ENCODE data around the gene RNF187. TPM values are rescaled to one million over a fixed set of nuclear protein-coding genes. Genes with fewer than 3 reads are reported as not detected.
A peak's percentile ranks its signal among the peaks of the same experiment; 100 is the strongest.

Gene RNF187
- total RNA-seq, 1 experiment from 2014 or later = 63.4 TPM

- H2BK20ac ChIP-seq (ENCODE audit: low read depth, low read length, poor library complexity, severe bottlenecking) = no peak overlapping the region
- H4K91ac ChIP-seq (ENCODE audit: insufficient read length, low read depth, low read length) = no peak overlapping the region
- H3K27ac Mint-ChIP-seq = no peak overlapping the region
- no peak for DNase-seq
- no peaks in the 10 kb centered on the region for H3K23me2 ChIP-seq (ENCODE audit: insufficient read length, low read depth, low read length, poor library complexity, severe bottlenecking)
- no peaks in the 10 kb centered on the region for H4K20me1 ChIP-seq (ENCODE audit: control insufficient read depth, insufficient read depth, insufficient read length)
- no peak overlapping the region for H2BK12ac ChIP-seq (ENCODE audit: insufficient read length, low read depth, low read length)
- H3K9me3 Mint-ChIP-seq = no peaks in the 10 kb centered on the region; a peak in 1 of 5 replicates
- no peak overlapping the region for H3K9ac ChIP-seq (ENCODE audit: extremely low read depth, insufficient read length, low read length)
- no peaks in the 10 kb centered on the region for H3K79me1 ChIP-seq (ENCODE audit: insufficient read depth, low read depth, low read length, poor library complexity, severe bottlenecking)
- no peak overlapping the region for H2BK15ac ChIP-seq (ENCODE audit: low read depth, low read length)
- no peak overlapping the region for H3K56ac ChIP-seq (ENCODE audit: insufficient read length, low read depth, low read length)
- no peak overlapping the region for H3K14ac ChIP-seq (ENCODE audit: insufficient read depth, low read length)
- no peak overlapping the region for H3T11ph ChIP-seq (ENCODE audit: low read length)
- H2BK120ac ChIP-seq (ENCODE audit: low read depth, low read length, poor library complexity, severe bottlenecking) = no peak overlapping the region
- no CpG with 5 or more reads among the region's 1 CpG for WGBS (ENCODE audit: extremely low coverage, insufficient read length, low lambda C conversion rate)
- H3K23ac ChIP-seq (ENCODE audit: insufficient read length, low read depth, low read length) = no peak overlapping the region
- no peaks in the 10 kb centered on the region for H3K4me1 ChIP-seq (ENCODE audit: insufficient read depth, low read length)
- no peaks in the 10 kb centered on the region for H3K27me3 ChIP-seq (ENCODE audit: insufficient read depth, low read length)
- H3K4me3 Mint-ChIP-seq = peak overlapping the region; percentile 35 to 78
- H3K4ac ChIP-seq (ENCODE audit: low read depth, low read length) = no peak overlapping the region
- H3K18ac ChIP-seq (ENCODE audit: insufficient read length, low read depth, low read length) = no peak overlapping the region
- no peak overlapping the region for H2BK5ac ChIP-seq (ENCODE audit: insufficient read length, low read length)
- H4K8ac ChIP-seq (replicated peaks; ENCODE audit: insufficient read length, low read depth, low read length) = no peak overlapping the region
- H3K36me3 Mint-ChIP-seq (ENCODE audit: insufficient read depth in 1 of 3, low read depth in 3 of 3) = peaks cover 4 to 8% (median 5%) of the 10 kb centered on the region in 3 experiments; a peak in 6 of 7 replicates
- H3K27ac ChIP-seq (ENCODE audit: insufficient read length, low read depth, low read length) = no peak overlapping the region
- H3K4me1 Mint-ChIP-seq = peaks cover 21 to 24% of the 10 kb centered on the region in 2 experiments
- H4K5ac ChIP-seq (ENCODE audit: insufficient read length, low read depth, low read length) = no peak overlapping the region
- no peak; the same call in 2 of the 3 replicates for TF ChIP-seq CTCF (conservative IDR thresholded peaks at IDR 0.05)
- peak overlapping the region; percentile 17 for H3K4me2 ChIP-seq (ENCODE audit: insufficient read depth, insufficient read length, low read length)
- no peak overlapping the region for H2AFZ ChIP-seq (ENCODE audit: low read length)
- H2AK5ac ChIP-seq (ENCODE audit: insufficient read length, low read length) = no peak overlapping the region
- no peaks in the 10 kb centered on the region for H3K79me2 ChIP-seq (ENCODE audit: insufficient read depth, low read length)
- H3K9me3 ChIP-seq (ENCODE audit: control insufficient read depth, low read depth, low read length) = no peaks in the 10 kb centered on the region
- peaks cover 22% of the 10 kb centered on the region for H3K27me3 Mint-ChIP-seq (ENCODE audit: low read depth)
These were observed 31.5 kb upstream of the RNF187 start for GRCh38 chr1:228455715-228456114.

Measured in H9 (cell line).